Epidermal melanocyte (primary cell): Measurements from ENCODE around the gene PTPN5.

Experiments used
- DNase-seq: peaks from one replicate; pipeline ENCODE4 v3.0.0; 2011; ENCODE audit warnings: low spot score; ENCODE audit not compliant: insufficient read length

The PTPN5 gene

DNA sequence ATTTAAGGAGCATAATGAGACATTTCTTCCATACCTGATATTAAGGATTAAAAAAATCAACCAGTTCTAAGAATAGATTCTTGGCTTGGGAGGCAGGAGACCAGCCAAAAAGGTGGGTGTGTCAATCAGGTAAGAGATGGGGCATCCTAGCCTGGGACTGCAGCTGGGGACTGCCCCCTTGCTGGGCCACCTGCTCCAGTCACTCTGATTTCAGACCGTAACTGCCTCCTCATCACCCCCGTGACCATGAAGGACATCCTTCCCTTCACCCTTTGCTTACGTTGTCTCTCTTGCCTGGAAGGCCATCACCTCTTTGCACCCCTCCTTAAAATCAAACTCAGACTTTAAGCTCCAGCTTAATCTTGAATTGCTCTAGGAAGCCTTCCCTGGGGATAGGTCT lies 17.9 kb downstream of the PTPN5 start:
- no peak for DNase-seq

DNA sequence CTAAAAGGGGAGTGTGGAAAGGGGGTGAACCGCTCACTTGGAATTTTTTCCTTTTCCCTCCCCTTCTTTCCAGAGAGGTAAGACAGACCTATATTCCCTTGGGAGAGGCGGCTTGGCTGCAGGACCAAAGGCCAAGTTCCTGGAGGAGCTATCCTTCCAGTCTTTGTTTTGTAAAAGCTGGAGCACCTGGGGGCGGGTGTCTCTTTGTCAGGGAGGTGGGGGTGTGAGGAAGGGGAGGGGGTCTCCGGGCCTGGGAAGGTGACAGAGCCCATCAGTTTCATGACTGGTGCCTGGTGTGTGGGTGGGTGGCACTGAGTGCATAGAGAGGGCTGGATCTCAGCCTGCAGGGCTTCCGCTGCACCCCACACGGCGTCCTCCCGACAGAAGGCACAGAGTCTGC lies 18.5 kb downstream of the PTPN5 start:
- no peak for DNase-seq

DNA sequence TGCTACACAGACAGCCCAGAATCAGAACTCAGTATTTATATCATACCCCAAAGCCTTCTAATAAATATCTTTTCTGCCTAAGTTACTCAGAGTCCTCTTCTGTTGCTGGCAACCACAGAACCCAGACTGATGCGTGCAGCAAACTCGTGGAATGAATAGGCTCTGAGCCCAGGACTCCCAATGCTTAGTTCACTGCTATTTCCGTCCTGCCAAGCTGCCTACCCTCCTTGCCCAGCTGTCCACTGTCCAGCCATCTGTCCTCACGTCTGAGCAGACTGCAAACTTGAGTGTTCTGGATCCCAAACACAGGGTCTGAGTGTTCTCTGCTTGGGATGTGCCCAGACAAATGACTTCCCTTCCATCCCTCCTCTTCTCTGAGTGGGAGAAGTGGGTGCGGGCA lies 19.4 kb downstream of the PTPN5 start:
- DNase-seq, result no peak

DNA sequence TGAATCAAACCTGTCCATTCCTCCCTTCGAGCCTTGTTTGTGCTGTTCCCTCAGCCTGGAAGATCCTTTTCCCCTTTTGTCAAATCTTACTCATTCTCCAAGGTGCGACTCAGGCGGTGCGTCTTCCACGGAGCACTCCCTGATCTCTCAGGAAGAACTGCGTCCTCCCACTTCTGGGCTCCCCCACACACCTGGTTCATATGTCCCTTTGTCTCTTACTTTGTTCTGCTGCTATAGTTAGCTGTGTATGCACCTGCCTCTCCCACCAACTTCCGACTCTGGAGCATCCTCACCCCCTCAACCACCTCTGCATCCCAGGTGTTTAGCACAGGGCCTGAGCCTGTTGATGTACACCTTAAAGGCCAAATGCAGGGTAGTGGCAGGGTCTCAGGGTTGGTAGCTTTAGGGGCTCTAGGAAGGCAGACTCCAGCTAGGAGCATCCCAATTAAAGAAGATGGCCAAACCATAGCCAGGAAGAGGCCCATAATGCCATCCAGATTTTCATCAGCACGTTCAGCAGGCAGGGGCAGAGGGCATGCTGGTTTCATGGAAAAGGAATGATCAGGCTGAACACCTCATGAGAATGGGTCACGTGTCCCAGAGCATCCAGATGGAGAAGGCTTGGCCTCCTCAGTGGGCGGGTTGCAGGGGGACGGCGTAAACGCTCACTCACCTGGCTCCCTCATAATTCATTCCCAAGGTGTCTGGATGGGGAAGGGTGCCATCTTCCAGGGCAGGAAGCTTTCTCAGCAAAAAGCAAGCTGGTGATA lies 20.1 kb downstream of the PTPN5 start:
- DNase-seq, result no peak

DNA sequence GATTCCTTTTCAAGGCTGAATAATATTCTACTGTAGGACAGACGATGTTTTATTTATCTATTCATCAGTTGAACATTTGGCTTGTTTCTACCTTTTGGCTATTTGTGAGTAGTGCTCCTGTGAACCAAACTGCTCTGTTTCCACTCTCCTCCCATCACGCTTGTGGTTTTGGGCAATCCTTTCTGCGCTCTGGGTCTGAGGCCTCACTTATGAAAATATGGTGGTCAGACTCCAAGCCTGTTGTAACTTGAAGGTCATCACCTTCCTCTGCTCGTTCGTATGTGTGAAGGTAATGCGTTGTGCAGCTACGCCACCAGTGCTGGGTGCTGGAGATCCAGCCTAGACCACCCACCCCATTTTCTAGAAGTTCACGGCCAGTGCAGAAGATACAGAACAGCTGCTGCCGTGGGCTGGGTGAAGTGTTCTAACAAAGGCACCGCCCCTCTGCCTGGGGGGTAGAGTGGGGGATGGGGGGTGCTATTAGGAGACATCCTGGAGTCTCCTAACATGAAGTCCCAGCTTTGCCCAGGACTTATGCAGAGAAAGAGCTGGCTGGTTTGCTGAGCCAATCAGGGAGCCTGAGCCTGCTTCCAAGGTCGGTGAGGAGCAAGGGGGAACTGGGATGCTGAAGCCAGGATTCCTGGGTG lies 21.0 kb downstream of the PTPN5 start:
- DNase-seq, result no peak

DNA sequence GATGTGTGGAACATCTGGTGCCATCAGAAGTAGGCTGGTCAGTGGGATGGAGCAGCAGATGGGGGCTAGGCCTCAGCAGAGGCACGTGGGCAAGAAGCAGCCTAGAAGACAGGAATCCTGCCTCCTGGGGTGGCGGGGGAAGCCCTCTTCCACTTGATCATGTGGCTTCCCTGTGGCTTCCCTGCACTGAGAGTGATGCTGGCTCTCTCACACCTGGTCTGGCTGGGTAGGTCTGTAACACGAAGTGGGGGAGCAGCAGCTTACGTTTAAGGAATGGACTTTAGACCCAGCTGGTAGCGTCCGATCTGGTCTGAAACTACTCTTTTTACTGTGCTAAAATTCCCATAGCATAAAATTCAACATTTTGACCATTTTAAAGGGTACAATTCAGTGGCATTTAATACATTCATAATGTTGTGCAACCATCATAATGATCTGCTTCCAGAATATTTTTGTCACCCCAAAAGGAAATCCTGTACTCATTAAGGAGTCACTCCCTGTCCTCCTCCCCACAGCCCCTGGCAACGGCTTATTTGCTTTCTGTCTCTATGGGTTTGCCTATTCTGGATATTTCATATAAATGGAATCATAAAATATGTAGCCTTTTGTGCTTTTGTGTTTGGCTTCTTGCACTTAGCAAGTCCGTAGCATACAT lies 21.7 kb downstream of the PTPN5 start:
- DNase-seq, result no peak

DNA sequence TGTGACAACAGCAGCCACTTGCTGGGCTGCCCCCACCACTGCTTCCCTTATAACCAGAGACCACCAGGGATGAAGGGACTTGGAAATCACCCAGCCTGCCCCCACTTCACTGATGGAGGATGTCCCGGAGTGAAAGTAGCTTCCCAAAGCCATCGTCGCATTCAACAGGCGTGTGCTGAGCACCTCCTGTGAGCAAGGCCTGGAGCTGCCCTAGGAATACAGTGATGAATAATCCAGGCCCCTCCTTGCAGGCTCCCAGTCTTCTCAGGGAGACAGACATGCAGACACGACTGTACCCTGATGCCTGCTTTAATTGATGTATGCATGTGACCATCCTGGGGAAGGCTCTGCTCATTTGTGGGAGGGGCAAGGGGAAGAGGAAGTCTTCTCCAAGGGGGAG lies 22.6 kb downstream of the PTPN5 start:
- DNase-seq, result no peak

DNA sequence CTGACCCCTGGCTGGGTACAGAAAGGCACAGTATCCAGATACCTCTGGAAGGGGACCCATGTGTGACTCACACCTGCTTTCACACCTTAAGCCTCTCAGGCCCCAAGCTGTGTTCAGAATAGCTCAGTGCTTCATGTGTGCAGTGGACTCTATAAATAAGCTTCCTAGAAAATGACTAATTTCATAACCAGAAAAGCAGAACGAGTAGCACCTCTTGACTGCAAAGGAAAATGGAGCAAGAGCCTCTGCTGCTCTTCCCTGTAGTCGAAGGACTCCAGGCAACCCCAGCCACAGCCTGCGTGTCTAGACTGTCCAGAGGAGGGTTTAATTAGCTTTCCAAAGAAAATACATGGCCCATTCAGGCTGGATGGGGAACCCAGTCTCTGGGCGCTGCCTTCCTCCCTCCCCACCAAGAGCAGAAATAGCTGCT lies 23.1 kb downstream of the PTPN5 start:
- DNase-seq, result no peak

DNA sequence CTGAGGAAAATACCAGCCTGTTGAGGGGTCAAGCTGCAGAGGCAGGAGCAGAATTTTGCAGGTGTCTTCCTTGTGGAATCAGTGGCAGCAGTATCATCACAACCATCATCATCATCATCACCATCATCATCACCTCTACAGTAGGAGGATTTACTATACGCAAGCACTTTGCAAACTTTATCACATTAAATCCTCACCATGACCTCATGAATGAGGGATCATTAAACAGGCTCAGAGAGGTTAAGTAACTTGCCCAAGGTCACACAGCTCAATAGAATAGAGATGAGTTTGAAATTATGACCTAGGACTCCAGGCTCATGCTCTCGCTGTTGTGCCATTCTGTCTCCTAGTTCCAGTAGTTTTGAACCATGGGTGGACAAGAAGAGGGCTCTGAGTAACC lies 25.6 kb downstream of the PTPN5 start:
- DNase-seq, result no peak

DNA sequence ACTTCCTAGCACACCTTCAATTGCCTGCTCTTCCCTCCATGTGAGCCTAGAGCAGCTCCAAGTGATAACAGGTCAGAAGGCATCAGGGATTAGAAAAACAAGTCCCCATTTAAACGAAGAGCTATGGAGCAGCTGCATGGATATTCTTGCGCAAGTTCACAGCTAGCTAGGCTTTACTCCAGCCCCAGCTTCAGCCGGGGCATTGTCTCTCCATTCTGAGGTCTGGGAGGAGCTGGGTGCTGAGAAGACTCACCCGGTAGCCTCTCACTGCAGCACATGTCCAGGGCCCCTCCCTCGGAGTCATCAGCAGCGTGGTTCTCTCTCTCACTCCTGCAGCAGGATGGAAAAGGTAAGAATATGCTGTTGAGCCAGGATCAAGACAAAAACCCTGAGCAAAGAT lies 26.0 kb downstream of the PTPN5 start:
- no peak for DNase-seq

DNA sequence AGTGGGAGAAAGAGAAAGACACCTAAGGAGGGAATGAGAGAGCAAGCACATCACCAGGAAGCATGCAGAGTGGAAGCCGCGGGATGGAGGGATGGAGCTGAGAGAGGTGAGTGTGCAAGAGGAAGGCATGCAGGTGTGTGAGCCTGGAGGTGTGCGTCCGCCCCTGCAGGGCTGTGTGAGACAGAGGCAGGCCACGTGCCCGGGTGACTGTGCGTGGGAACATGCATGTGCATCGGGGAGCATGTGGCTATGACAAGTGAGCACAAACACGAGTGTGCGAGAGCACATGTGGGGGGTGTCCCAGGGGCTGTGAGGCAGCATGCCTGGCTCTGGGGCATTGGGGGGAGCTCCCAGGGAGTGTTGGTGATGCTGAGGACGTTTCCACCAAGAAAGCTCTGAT lies 29.9 kb downstream of the PTPN5 start:
- DNase-seq, result no peak

DNA sequence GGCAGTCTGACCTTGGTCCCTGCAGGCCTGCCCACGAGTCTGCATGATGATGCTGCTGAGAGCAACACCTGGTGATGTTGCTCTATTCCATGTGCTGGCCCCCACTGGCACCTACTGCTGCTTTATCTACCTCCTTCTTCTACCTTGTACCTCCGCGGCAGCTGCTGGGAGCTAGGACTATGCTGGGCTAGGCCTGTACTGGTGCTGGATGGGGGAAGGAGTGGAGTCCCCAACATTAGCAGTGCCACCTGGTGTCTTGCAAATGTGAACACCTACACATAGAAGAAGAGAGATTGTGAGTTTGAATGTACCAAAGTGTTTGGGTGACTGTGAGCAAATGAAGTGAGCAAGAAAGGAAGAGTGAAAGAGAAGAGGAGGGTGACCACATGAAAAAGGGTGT lies 30.5 kb downstream of the PTPN5 start:
- no peak for DNase-seq

DNA sequence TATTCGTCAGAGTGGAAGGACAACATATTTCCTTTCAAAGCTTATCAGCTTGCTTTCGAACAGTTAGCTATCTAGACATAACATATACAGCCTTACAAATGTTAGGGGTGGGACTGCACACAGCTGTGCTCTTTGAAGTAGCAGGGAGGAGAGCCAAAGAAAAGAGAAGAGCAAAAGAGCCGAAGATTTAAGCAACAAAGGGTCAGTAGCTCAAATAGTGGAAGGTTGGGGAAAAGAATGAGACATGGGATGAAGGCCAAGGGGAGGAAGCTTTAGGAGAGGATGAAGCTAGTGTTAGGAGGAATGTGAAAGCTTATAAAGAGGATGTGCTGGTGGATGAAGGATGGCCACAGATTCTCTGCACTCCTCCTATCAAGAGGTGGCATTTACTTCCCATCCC lies 33.8 kb downstream of the PTPN5 start:
- no peak for DNase-seq

DNA sequence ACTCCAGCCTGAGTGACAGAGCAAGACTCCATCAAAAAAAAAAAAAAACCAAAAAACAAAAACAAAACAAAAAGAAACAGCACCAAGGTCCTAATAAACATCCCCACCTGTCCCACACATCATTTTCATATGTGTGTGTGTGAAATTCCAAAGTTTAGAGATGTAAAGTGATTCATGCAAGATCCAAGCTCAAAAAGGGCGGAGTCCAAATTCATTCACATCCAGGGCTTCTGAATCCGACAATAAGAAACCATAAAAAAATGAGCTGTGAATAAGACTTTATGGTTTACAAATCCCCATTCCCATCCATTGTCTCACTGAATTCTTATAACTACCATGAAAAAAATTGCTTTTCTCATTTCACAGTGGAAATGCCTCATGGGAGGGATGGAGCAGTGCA lies 34.7 kb downstream of the PTPN5 start:
- no peak for DNase-seq

DNA sequence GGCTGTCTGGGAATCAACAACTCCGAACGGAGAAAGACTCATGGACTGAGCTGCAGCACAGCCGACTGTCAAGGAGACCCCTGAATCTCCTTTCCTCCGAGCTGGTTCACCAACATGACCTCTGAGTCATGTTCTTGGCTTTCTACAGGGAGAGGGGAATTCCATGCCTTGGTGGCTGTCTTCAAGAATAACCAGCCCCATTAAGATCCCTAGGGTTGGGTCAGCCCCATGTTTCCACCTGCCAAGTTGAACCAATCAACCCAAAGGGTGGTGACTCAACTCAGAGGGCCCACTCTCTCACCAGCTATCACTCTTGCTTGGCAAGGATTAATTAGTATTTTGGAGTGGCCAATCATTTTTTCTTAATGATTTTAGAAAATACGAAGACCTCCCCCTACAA lies 37.3 kb downstream of the PTPN5 start:
- DNase-seq, result no peak

DNA sequence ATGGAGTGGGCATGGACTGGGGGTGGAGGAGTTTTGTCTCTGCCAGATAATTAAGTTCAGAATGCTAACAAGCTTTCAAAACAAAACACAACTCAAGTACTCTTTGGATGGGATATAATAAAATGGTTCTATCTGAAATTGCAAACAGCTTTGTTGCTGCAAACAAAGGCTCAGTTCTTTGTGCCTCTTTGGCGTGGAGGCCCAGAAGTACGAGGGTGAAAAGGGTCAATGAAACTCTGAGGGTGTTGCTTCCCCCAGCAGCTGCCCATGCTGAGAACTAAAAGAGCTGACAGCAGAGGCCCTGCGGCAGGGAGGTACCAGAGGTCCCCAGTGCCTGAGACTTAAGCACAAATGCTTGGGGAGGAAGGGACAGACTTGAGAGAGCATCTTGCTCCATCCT lies 39.1 kb downstream of the PTPN5 start:
- DNase-seq, result no peak

DNA sequence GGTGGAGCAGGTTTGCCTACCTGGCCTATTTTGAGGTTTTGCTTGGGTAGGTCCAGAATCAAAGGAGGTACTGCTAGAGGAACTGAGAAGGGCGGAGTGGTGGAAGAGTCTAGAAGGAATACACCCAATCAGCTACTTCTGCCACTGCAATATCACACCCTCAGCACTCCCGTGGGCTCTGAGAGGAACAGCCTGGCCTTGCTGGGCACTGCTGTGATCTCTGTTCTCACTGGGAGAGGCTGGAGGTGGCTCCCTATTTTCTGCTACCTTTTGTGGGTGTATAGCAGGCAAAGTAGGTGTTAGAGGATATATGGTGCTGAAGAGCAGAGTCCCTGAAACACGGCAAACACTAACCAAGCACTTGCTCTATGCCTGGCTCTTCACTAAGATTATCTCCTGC lies 40.7 kb downstream of the PTPN5 start:
- no peak for DNase-seq

DNA sequence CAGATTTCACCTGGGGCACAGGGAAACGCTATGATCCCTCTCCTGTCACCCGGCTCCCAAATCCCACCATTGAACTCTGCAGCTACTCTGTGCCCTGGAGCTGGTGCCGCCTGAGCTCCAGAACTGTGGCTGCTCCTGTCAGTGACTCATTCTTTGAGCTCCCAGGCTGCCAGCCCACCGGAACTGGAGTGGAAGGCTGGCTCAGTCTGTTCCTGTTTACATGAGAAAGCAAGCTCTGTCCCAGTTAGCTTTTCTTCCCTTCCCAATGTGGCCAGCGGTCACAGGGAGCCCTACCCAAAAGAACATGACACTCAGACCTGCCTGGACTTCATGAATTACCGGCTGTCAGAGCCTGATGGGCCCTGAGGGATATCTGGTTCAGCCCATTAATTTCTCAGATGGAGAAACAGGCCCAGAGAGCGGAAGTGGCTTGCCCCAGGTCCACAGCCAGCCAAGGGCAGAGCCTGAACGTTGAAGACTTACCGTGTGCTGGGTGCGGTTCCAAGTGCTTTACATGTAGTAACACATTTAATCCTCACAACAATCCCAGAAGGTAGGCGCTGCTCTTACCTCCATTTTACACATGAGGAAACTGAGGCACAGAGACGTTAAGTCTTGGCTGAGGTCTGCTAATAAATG lies 41.8 kb downstream of the PTPN5 start:
- peak; percentile 77 for DNase-seq

DNA sequence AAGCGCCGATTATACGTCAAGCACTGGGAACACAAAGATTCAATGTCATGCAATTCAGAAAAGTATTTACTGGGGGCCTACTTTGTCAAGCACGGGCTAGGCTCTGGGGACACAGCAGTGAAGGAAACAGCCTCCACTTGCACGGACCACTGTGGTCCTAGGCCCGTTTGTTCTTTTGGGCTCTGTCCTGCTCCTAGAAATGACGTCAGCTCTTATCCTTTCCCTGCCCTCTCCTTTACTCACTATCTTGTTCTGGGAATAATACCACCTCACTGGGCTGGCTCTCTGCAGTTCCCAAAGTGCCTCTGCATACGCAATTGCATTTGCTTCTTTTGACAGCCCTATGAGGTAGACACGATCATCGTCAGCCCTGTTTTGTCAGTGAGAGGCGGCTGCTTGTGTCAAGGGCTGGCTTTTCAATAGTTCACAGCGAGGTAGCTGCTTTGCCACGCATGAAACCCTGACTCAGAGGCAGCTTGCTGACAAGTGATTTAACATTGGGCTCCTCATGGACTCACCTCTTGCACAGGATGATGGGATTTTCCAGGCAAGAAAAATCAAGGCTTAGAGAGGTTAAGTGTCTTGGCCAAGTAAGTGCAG lies 42.7 kb downstream of the PTPN5 start:
- DNase-seq, result no peak

DNA sequence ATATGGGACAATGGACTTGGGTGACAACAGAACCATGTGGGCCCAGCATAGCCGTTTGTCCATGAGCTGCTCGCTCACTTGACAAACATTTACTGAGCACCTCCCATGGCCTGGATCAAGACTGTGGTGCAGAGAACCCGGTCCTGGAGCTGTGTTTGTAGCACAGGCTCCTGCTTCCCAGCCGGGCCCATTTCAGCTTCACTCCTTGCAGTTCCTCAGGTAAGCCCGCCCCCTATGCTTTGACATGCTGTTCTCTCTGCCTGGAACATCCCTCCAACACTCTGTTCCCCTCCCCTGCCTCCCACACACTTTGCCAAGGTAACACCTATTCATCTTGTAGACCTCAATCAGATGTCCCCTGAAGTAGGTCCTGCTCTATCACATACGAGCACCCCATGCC lies 46.3 kb downstream of the PTPN5 start:
- no peak for DNase-seq

DNA sequence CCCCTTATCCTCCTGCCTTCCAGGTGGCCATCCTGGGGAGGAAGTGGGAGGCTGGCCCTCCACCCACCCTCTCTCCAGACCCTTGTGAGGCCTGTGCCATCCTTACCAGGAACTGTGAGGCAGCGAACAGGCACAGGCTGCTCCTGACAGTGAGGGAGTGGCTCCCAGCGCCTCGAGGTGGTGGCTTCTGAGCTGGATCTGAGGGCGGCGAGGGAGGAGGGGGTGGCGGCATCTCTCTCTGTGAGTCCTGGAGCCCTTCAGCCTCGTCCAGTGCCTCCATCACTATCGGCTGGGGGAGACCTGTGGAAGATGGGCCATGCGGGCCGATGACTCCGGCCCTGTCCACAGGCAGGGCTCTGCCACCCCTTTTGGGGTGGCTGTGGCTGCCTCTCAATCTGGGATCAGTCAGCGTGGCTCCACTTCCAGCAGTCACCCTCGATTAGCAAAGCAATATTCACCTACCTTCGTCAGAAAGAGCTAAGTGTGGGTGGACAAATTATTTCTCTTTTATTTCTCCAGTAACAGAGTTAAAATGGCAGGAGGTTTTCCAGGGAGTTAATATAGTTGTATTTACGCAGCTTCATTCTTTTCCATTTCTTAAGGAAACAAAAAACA lies 47.6 kb downstream of the PTPN5 start:
- no peak for DNase-seq
